ENCODE results near the gene CENPF.
"Not testable (repeated sequence)": the region's sequence is repeated elsewhere in the genome, so short reads cannot be mapped to it uniquely, and the experiment has no call there.

The CENPF gene

DNA sequence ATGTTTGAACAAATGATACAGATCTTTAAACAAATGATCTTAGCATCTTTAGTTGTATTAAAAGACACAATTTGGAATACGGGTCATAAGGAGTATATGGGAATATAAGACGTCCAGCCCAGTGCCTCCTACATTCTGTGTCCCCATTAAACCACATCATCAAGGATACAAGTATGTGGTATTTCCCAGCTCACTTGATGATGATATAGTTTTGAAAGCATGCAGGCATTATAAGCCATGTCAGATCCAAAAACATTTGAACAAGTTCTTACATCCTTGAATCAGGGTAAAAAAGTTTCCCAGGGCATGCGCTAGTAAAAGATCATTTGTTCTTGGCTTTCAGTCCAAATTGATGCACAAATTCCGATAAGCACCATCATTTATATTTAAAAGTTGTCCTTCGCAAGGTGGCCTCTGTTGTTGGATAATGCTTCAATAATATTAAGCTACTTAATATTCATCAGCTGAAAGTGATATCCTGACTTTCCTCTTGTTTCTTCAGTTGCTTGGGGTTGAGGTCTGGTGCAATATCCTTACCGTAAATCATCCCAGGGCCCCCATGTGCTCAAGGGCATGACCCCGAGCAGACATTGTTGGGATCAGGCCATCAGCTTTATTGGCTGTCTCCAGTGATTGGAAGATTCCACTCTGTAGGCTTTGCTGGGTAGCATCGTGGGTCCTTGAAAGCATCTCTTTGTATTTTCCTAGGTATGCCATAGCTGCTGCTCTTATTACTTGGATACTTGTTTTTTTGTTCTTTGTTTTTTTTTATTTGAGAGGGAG is 61.8 kb downstream of the CENPF start:
- no peak for DNase-seq

DNA sequence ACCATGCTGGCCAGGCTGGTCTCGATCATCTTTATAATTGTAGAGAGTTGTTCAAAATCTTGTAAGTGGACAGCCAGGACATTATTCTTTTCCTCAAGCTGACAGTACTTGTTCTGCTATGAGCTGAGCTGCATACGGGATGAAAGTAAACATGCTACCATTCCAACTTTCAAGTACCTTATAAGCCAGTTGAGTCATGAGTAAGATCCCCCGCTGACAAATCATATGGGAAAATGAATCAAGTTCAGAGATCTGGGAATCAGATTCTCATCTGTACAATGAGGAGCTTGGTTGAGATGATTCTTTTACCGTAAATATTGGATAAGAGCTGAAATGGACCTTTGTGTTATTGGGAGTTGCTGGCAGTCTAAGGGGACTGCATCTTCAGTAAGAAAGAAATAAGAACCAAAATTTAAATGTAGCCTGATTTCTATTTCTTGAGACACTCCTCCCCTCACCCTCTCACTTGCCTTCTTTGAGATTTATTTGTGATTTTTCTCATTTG is 62.7 kb downstream of the CENPF start:
- DNase-seq = no peak

DNA sequence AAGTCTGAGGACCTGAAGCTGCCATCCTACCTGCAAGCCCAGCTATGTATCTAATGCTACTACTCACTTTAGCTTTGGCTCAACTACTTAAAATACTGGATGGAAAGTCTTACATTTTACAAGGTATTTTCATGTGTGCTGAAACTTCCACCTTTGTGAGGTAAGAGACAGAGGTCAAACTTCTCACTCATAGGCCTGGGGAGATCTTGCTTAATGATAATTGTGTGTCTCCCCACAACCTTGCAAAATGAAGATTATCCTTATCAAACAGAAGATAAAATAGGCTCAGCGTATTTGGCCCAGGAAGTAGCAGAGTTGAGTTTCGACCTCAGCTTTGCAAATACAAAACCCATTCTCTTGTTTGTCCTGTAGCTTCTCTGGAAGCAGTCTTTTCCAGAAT is 63.7 kb downstream of the CENPF start:
- DNase-seq = no peak

DNA sequence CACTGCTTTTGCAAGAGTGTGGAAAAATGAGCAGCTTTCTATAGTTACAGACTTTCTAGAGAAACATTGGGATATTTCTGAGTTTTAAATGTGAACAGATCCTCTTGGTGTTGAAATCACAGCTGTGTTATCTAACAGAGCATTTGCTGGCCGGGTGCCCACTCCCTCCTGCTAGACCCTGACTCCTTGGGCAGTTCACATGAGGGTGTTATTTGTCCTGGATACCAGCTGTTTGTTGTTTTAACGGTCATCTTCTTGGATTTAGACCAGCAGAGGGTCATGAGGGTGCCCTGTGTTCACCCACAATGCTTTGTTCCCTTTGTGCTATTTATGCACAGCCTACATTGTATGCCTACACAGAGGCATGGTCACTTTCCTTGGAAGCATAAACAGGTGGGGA is 67.1 kb downstream of the CENPF start:
- no peak for DNase-seq

DNA sequence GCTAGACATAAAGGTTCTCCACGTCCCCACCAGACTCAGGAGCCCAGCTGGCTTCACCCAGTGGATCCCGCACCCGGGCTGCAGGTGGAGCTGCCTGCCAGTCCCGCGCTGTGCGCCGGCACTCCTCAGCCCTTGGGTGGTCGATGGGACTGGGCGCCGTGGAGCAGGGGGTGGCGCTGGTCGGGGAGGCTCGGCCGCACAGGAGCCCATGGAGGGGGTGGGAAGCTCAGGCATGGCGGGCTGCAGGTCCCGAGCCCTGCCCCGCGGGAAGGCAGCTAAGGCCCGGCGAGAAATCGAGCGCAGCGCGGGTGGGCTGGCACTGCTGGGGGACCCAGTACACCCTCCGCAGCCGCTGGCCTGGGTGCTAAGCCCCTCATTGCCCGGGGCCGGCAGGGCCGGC is 70.0 kb downstream of the CENPF start:
- not testable (repeated sequence) for DNase-seq

DNA sequence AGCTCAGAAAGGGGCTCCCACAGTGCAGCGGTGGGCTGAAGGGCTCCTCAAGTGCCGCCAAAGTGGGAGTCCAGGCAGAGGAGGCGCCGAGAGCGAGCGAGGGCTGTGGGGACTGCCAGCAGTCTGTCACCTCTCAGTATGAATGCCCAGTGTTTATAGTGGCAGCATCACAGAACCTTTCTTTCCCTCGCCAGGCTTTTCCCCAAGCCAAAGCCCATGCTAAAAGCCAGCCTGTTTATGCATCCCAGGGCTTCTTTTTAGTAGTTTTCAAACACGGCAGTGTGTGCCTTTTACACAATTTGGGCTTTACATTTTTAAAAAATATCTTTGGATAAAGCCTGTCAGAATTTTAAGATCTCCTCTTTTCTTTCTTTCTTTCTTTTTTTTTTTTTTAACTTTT is 70.6 kb downstream of the CENPF start:
- DNase-seq = no peak

DNA sequence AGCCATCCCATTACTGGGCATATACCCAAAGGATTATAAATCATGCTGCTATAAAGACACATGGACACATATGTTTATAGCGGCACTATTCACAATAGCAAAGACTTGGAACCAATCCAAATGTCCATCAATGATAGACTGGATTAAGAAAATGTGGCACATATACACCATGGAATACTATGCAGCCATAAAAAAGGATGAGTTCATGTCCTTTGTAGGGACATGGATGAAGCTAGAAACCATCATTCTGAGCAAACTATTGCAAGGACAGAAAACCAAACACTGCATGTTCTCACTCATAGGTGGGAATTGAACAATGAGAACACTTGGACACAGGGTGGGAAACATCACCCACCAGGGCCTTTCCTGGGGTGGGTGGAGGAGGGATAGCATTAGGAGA is 72.5 kb downstream of the CENPF start:
- not testable (repeated sequence) for DNase-seq

DNA sequence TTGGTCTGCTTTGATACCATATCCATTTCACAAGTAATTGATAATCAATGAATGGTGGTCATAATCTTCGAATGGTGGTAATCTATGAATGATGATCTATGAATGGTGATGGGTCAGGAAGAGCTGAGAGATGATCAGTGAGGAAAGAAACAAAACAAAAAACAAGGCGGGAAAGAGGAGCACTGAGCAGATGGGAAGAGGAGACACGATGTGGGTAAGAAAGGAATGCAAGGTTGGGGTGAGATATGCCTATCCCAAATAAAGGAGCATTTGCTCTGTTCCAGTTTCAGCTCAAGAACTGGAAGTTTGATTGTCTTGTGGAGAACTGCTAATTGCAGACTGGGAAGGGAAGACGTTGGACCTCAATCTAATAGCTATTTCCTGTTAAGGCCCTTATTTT is 73.8 kb downstream of the CENPF start:
- no peak for DNase-seq

DNA sequence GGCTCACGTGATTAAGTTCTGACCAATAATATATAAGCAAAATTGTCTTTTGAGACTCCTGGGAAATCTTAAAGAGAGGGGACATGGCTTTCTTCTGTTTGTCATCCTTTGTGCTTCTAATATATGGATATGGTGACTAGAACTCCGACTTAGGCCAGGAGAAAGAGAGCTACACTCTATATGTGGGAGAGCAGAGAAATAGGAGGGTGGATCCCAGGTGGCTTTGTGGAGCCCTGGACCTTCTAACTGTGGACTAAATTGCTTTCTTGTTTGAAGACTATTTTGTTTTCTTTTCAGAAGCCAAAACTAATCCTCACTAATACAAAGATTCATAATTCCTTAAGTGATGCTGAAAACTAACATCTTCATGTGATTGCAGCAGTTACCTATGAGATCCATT is 75.0 kb downstream of the CENPF start:
- no peak for DNase-seq

DNA sequence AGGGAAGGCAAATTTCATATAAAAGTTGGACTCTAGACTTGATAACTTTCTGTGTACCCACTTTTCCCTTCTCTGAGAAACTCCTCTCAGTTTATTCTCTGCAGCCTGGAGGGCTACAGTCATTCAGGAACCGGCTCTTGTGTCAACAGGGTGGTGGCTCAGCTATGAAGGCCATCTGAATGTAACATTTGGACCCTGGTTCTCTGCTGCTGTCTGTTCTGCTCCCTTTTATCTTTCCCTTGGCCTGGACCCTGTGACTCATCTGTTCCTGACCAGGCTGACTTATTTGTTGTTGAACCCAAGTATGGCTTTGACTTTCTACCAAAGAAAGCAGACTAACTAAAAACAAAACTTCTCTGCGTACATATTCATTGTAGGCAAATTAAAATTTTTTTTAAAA is 75.4 kb downstream of the CENPF start:
- DNase-seq = no peak

DNA sequence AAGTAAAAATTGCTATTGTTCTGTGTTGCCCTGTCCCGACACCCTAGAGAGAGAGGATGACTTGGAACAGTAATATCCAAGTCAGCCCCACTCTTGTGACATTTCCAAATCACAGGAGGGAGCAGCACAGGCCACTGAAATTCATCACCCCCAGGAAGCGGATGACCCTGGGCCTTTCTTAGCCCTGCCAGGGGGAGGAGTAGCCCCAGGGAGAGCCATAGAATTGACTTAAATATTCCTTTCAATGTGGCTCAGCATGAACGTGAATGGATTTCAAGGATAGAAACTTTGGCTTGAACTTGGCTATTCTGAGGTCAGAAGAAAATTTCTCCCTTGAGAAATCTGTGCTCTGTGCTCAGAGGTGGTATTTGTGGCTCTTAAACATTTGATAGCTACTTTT is 80.6 kb downstream of the CENPF start:
- DNase-seq = no peak

DNA sequence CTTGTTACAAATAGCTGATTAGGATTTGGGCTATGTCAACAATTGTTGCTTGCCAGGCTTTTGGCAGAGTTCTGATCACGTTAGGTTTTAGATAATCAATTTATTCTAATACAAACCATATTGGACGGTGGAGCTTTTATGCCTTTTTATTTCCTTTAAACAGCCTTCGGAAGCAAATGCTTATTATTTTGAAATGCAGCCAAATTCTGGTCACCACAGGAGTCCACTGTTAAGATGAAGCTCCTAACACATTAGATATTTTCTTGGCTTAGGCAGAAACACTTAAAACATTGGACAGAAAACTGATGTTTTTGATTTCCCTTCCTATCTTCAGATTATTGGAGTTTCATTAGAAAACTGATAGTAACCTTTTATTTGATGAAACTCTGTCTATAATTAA is 82.9 kb downstream of the CENPF start:
- peak; percentile 57 for DNase-seq

DNA sequence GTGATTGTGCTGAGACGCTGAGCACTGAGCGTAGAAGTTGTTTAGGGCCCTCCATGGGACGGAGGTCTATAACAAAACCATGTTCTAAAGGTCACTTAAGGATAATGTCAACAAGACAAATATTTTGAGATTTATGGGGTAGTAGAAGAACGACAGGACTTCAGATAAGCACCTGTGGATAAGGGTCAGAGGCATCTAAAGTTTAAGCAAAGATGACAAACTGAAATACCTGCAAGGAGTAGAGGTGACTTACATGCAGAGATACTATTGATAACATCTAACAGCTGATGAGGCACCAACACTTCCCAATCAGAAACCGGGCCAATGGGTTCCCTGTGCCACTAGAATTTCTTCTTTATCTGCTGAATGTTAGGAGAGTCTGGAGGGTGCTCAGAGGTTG is 83.5 kb downstream of the CENPF start:
- DNase-seq = no peak

DNA sequence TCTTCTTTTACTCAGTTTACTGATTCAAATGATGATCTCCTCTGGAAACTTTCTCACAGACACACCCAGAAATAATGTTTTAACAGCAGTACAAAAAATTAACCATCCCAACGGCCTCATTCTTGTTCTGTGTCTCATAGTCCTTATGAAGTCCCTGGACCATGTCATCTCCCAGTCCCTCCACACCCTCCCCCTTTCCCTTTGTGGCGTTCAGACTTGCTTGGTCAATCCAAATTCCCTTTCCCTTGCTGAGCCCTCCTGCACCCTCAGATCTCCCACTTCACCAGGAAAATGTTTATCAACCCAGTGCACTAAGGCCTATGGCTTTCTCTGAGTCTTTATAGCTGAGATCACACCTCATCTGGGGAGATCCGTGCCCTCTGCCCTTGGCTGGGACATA is 85.9 kb downstream of the CENPF start:
- no peak for DNase-seq

DNA sequence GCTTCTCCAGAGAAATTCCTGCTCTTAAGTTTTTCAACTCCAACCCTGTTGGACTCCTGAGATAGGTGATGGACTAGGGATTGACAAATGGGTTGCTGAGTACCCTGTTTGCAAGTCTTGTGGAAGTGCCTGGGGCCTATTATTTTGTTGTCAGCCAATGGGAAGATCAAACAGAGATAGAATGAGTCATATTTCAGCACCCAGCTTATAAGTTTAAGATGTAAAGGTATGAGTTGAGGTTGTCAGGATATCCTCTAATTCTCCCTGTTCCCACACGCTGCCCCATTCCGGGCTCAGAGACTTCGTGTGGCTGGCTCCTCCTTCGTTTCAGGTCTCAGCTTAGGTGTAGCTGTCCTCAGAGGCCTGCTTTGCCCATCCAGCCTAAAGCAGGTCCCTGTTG is 91.8 kb downstream of the CENPF start:
- no peak for DNase-seq

DNA sequence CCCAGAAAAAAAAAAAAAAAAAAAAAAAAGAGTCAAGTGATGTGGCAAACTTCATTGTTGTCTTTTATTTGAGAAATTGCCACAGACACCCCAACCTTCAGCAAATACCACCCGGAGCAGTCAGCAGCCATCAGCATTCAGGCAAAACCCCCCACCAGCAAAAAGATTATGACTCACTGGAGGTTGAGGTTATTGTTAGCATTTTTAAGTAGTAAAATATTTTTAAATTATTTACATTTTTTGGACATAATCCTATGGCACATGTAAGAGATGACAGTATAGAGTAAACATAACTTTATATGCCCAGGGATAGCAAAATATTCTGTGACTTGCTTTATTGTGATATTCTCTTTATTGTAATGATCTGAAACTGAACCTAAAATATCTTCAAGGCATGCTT is 95.6 kb downstream of the CENPF start:
- DNase-seq = no peak

DNA sequence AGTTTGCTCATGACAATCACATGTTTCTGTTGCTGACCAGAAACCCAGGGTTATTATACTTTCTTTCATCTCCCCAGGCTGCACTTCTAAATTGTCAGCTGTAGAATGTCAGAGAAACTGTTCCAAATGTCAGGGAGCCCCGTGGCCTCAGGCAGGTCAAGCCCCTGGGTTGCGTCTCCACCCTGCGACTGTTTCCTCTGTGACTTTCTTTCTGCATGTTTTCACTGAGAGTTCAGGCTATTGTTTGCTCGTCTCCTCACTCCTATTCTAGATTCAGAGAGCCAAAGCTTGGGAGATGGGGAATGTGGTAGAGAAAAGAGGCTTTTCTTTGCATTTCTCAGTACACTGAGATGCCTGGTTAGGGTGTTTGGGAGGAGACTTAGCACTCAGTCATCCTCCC is 97.4 kb downstream of the CENPF start:
- no peak for DNase-seq

DNA sequence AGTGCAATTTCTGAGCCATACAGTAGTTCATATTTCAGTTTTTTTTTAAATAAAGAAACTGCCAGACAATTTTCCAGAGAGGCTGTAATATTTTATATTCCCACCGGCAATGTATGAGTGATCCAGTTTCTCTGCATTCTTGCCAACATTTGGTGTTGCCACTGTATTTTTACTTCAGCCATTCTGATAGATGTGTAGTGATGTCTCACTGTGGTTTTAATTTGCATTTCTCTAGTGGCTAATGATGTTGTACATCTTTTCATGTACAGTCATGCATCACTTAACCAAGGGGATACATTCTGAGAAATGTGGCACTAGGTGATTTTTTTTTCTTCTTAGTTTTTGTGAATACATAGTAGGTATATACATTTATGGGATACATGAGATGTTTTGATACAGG is 99.6 kb downstream of the CENPF start:
- no peak for DNase-seq

DNA sequence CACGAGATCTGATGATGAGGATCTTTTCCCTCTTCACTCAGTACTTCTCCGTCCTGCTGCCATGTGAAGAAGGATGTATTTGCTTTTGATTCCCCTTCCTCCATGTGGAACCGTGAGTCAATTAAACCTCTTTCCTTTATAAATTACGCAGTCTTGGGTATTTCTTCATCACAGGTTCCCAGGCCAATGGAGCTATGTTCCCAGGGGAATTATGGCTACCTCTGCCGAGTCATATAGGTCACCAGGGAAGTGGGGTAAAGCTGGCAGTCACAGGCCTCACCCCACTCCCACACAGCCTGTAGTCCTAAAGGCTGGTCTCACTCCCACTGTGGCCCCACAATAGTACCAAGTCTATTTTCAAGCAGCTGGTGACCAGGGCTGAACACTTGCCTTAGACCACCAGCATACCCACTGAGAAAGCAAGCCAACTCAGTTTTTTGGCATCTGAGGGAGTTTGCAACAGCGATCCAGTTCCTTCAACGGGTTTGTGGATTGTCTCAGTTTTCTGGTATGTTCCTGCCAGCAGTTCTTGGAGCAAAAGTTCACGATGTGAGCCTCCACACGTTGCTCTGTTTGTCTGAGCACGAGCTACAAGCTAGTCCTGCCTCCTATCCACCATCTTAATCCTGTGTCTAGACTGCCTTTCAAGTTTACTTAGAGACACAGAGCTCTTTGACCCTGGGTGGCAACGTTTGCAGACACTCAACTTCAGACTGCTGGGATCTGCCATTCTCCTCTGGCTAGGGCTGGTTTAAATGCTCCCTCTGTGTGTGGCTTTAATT is 104.5 kb downstream of the CENPF start:
- no peak for DNase-seq

DNA sequence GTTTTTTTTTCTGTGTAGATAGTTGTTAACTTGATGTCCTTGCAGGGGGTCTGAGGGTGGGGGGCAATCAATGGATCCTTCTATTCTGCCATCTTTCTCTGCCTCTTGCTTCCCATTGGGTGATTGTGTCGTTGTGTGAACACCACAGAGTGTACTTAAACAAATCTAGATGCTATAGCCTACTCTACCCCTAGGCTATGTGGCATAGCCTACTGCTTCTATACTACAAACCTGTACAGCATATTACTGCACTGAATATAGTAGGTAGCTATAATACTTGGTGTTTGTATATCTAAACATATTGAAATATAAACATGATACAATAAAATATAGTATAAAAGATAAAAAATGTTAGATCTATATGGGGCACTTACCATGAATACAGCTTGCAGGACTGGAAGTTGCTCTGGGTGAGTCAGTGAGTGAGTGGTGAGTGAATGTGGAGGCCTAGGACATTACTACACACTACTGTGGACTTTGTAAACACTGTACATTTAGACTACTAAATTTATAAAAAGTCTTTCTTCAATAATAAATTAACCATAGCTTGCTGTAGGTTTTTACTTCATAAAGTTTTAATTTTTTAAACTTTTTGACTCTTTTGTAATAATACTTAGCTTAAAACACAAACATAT is 105.4 kb downstream of the CENPF start:
- DNase-seq = no peak

DNA sequence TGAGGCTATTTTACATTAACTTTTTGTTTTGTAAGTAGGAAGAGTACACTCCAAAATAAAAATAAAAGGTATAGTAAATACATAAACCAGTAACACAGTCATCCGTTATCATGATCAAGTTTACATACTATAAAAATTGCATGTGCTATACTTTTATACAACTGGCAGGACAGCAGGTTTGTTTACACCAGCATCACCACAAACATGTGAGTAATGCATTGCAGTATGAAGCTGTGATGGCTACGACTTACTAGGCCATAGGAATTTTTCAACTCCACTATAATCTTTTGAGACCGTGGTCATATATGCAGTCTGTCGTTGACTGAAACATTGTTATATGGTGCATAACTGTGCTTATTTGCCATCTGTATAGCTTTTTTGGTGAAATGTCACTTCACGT is 106.2 kb downstream of the CENPF start:
- DNase-seq = no peak

DNA sequence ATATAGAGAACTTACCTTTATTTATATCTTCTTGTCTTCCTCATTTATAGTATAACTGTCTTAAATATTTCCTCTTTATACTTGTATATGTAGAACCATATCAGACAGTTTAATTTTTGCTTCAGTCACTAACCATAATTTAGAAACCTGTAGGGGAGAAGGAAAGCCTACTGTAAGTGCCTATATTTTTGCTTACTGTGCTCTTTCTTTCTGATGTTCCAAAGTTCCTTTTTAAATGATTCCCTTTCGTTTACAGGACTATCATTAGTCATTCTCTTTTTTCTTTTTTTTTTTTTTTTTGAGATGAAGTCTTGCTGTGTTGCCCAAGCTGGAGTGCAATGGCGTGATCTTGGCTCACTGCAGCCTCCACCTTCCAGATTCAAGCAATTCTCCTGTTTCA is 109.7 kb downstream of the CENPF start:
- DNase-seq = no peak

Data from NCI-H446 treated with DMSO at 0.1 percent for 48 hours (cell line).